Measurements from ENCODE around the gene HMGN3. TPM values are rescaled to one million over a fixed set of nuclear protein-coding genes. Genes with fewer than 3 reads are reported as not detected.
"Not testable (repeated sequence)": the region's sequence is repeated elsewhere in the genome, so short reads cannot be mapped to it uniquely, and the experiment has no call there.

HMGN3 gene
- total RNA-seq, 1 donor from 2014 or later = 98.2 TPM

GRCh38 chr6:79266051-79266450 lies 31.6 kb upstream of the HMGN3 start:
- no peak overlapping the region for H3K27ac Mint-ChIP-seq (ENCODE audit: unreplicated experiment)
- no peak for DNase-seq (ENCODE audit: low spot score)
- H3K4me1 Mint-ChIP-seq (ENCODE audit: unreplicated experiment) = peaks cover 12% of the 10 kb centered on the region
- peaks cover 2% of the 10 kb centered on the region for H3K27me3 Mint-ChIP-seq (ENCODE audit: unreplicated experiment)
- no peaks in the 10 kb centered on the region for H3K36me3 Mint-ChIP-seq (ENCODE audit: low read depth, unreplicated experiment)
- no peaks in the 10 kb centered on the region for H3K9me3 Mint-ChIP-seq (ENCODE audit: unreplicated experiment)
- no peak for TF ChIP-seq CTCF (IDR thresholded peaks at IDR 0.05; ENCODE audit: unreplicated experiment)
- no peak overlapping the region for H3K4me3 Mint-ChIP-seq (ENCODE audit: unreplicated experiment)

GRCh38 chr6:79263359-79263758 lies 28.9 kb upstream of the HMGN3 start:
- no peaks in the 10 kb centered on the region for H3K9me3 Mint-ChIP-seq (ENCODE audit: unreplicated experiment)
- no peak for TF ChIP-seq CTCF (IDR thresholded peaks at IDR 0.05; ENCODE audit: unreplicated experiment)
- no peak for DNase-seq (ENCODE audit: low spot score)

GRCh38 chr6:79261666-79262065 lies 27.2 kb upstream of the HMGN3 start:
- no peak overlapping the region for H3K4me3 Mint-ChIP-seq (ENCODE audit: unreplicated experiment)
- peaks cover 6% of the 10 kb centered on the region for H3K36me3 Mint-ChIP-seq (ENCODE audit: low read depth, unreplicated experiment)
- TF ChIP-seq CTCF (IDR thresholded peaks at IDR 0.05; ENCODE audit: unreplicated experiment) = no peak
- no peak overlapping the region for H3K27ac Mint-ChIP-seq (ENCODE audit: unreplicated experiment)
- no peaks in the 10 kb centered on the region for H3K4me1 Mint-ChIP-seq (ENCODE audit: unreplicated experiment)
- DNase-seq (ENCODE audit: low spot score) = no peak
- no peaks in the 10 kb centered on the region for H3K9me3 Mint-ChIP-seq (ENCODE audit: unreplicated experiment)
- H3K27me3 Mint-ChIP-seq (ENCODE audit: unreplicated experiment) = peaks cover 3% of the 10 kb centered on the region

More at GRCh38 chr6:79263359-79263758, 28.9 kb upstream of the HMGN3 start:
- no peak overlapping the region for H3K27ac Mint-ChIP-seq (ENCODE audit: unreplicated experiment)
- H3K4me3 Mint-ChIP-seq (ENCODE audit: unreplicated experiment) = no peak overlapping the region
- H3K36me3 Mint-ChIP-seq (ENCODE audit: low read depth, unreplicated experiment) = peaks cover 6% of the 10 kb centered on the region
- peaks cover 3% of the 10 kb centered on the region for H3K27me3 Mint-ChIP-seq (ENCODE audit: unreplicated experiment)
- H3K4me1 Mint-ChIP-seq (ENCODE audit: unreplicated experiment) = no peaks in the 10 kb centered on the region

- no peak overlapping the region for H3K4me3 Mint-ChIP-seq (ENCODE audit: unreplicated experiment)
- peaks cover 3% of the 10 kb centered on the region for H3K27me3 Mint-ChIP-seq (ENCODE audit: unreplicated experiment)
- peaks cover 6% of the 10 kb centered on the region for H3K36me3 Mint-ChIP-seq (ENCODE audit: low read depth, unreplicated experiment)
- no peak for TF ChIP-seq CTCF (IDR thresholded peaks at IDR 0.05; ENCODE audit: unreplicated experiment)
- no peak overlapping the region for H3K27ac Mint-ChIP-seq (ENCODE audit: unreplicated experiment)
- no peaks in the 10 kb centered on the region for H3K4me1 Mint-ChIP-seq (ENCODE audit: unreplicated experiment)
- no peaks in the 10 kb centered on the region for H3K9me3 Mint-ChIP-seq (ENCODE audit: unreplicated experiment)
- DNase-seq (ENCODE audit: low spot score) = no peak
Observed at GRCh38 chr6:79260772-79261171, 26.3 kb upstream of the HMGN3 start.

- no peaks in the 10 kb centered on the region for H3K9me3 Mint-ChIP-seq (ENCODE audit: unreplicated experiment)
- H3K27me3 Mint-ChIP-seq (ENCODE audit: unreplicated experiment) = peaks cover 3% of the 10 kb centered on the region
- DNase-seq (ENCODE audit: low spot score) = no peak
- no peak for TF ChIP-seq CTCF (IDR thresholded peaks at IDR 0.05; ENCODE audit: unreplicated experiment)
- no peak overlapping the region for H3K27ac Mint-ChIP-seq (ENCODE audit: unreplicated experiment)
- H3K4me1 Mint-ChIP-seq (ENCODE audit: unreplicated experiment) = no peaks in the 10 kb centered on the region
- no peak overlapping the region for H3K4me3 Mint-ChIP-seq (ENCODE audit: unreplicated experiment)
- peaks cover 6% of the 10 kb centered on the region for H3K36me3 Mint-ChIP-seq (ENCODE audit: low read depth, unreplicated experiment)
Observed at GRCh38 chr6:79257381-79258205, 23.1 kb upstream of the HMGN3 start.

GRCh38 chr6:79256770-79257169 lies 22.3 kb upstream of the HMGN3 start:
- not testable (repeated sequence) for DNase-seq (ENCODE audit: low spot score); H3K4me1 Mint-ChIP-seq (ENCODE audit: unreplicated experiment); H3K27me3 Mint-ChIP-seq (ENCODE audit: unreplicated experiment); H3K4me3 Mint-ChIP-seq (ENCODE audit: unreplicated experiment); H3K27ac Mint-ChIP-seq (ENCODE audit: unreplicated experiment); H3K36me3 Mint-ChIP-seq (ENCODE audit: low read depth, unreplicated experiment); H3K9me3 Mint-ChIP-seq (ENCODE audit: unreplicated experiment)

GRCh38 chr6:79255086-79255485 lies 20.6 kb upstream of the HMGN3 start:
- H3K27ac Mint-ChIP-seq (ENCODE audit: unreplicated experiment); H3K4me1 Mint-ChIP-seq (ENCODE audit: unreplicated experiment); H3K4me3 Mint-ChIP-seq (ENCODE audit: unreplicated experiment); H3K9me3 Mint-ChIP-seq (ENCODE audit: unreplicated experiment); DNase-seq (ENCODE audit: low spot score); H3K36me3 Mint-ChIP-seq (ENCODE audit: low read depth, unreplicated experiment); H3K27me3 Mint-ChIP-seq (ENCODE audit: unreplicated experiment): not testable (repeated sequence)
